Lower leg skin (tissue), 4 donors: ENCODE measurements around the gene CCM2. TPM values are rescaled to one million over a fixed set of nuclear protein-coding genes. Genes with fewer than 3 reads are reported as not detected.

Experiments used
- DNase-seq, 2 donors: peaks; one replicate each; pipeline ENCODE4 v3.0.0-alpha.2; 2019; ENCODE audit warnings: low spot score in 2 of 2
- H3K4me3 ChIP-seq: fragments of 200-600 bp; sonication (generic); 2 replicates; pipeline ENCODE4 v1.5.1; 2017; ENCODE audit warnings: mild to moderate bottlenecking, low read depth; ENCODE audit not compliant: poor library complexity, severe bottlenecking
- POLR2A ChIP-seq, 2 donors: fragments of 450-650 bp; IDR thresholded peaks; one replicate each; pipeline ENCODE4 v1.6.1; 2016 to 2017; ENCODE audit warnings: antibody characterized with exemption in 2 of 2, mild to moderate bottlenecking in 1 of 2, moderate library complexity in 1 of 2
- WGBS, 2 donors: methylation state at CpG; one replicate each; pipeline ENCODE4 v1.1.5; 2018; 5-methylcytosine and 5-hydroxymethylcytosine counted together
- intact Hi-C: fragments of 100-400 bp; cut with DNase I; formaldehyde crosslinking; loops from one replicate; pipeline ENCODE4 v1.15.0; 2023; ENCODE audit warnings: low total_unique reads
- total RNA-seq, 4 donors: library from RNA; depleted of rRNA; stranded (reverse); fragments of >200 nt; gene quantifications; one replicate each; pipeline ENCODE4 v1.1.0, GENCODE V29; 2016
- TF ChIP-seq, protein P1 (sequence below), 3 donors: fragments of 450-650 bp; IDR thresholded peaks; one replicate each; pipeline ENCODE4 v1.5.1; 2016; ENCODE audit warnings: antibody characterized with exemption in 3 of 3, mild to moderate bottlenecking in 3 of 3, moderate library complexity in 2 of 3

CCM2 gene
- total RNA-seq, 4 donors from 2014 or later = 25.1 to 45.7 (median 32.6) TPM

DNA sequence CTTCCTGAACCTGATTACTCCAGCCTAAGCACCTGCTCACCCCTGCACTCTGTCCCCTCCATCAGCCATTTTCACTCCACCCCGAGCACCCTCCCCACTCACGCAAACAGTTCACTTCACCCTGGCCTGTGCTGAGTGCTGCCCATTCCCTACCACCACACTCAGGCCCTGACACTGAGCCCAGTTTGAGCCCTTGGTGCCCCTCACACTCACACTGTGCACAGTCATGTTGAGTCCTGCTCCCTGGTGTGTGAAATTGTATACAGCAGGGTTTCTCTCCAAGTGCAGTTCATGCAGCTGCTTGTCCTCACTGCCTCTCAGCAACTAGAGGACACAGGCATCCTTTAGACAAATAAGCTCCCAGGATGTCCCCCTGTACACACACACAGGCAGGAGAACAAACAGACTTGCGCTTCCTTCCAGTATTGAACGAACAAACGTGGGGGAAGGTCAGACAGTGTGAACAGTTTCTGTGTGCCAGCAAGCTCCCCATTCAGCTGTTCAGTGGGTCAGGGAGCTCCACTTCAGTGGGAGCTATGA is 28.0 kb upstream of the CCM2 start:
- TF ChIP-seq POLR2A (IDR thresholded peaks at IDR 0.05) = no peak
- TF ChIP-seq, protein P1, sequence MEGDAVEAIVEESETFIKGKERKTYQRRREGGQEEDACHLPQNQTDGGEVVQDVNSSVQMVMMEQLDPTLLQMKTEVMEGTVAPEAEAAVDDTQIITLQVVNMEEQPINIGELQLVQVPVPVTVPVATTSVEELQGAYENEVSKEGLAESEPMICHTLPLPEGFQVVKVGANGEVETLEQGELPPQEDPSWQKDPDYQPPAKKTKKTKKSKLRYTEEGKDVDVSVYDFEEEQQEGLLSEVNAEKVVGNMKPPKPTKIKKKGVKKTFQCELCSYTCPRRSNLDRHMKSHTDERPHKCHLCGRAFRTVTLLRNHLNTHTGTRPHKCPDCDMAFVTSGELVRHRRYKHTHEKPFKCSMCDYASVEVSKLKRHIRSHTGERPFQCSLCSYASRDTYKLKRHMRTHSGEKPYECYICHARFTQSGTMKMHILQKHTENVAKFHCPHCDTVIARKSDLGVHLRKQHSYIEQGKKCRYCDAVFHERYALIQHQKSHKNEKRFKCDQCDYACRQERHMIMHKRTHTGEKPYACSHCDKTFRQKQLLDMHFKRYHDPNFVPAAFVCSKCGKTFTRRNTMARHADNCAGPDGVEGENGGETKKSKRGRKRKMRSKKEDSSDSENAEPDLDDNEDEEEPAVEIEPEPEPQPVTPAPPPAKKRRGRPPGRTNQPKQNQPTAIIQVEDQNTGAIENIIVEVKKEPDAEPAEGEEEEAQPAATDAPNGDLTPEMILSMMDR (IDR thresholded peaks at IDR 0.05) = no peak
- no peak for DNase-seq
- H3K4me3 ChIP-seq = no peak overlapping the region
- intact Hi-C loops = no loop called here
- WGBS, 2 donors = 71 to 78% methylated on average over 5 of the region's 5 CpGs

DNA sequence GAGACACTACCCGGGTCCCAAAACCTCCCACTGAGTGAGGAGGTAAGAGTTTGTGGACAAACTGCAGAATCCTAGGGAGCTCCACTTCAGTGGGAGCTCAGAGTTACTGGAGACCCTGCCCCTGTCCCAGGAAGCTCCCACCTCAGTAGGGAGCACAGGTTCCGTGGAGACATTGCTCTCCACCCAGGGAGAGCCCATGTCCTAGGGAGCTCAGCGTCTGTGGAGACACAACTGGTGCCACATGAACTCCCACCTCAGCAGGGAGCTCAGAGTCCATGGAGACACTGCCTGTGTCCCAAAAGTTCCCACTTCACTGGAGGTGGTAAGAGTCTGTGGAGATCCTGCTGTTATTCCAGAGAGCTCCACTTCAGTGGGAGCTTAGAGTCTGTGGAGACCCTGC is 27.4 kb upstream of the CCM2 start:
- DNase-seq = no peak

DNA sequence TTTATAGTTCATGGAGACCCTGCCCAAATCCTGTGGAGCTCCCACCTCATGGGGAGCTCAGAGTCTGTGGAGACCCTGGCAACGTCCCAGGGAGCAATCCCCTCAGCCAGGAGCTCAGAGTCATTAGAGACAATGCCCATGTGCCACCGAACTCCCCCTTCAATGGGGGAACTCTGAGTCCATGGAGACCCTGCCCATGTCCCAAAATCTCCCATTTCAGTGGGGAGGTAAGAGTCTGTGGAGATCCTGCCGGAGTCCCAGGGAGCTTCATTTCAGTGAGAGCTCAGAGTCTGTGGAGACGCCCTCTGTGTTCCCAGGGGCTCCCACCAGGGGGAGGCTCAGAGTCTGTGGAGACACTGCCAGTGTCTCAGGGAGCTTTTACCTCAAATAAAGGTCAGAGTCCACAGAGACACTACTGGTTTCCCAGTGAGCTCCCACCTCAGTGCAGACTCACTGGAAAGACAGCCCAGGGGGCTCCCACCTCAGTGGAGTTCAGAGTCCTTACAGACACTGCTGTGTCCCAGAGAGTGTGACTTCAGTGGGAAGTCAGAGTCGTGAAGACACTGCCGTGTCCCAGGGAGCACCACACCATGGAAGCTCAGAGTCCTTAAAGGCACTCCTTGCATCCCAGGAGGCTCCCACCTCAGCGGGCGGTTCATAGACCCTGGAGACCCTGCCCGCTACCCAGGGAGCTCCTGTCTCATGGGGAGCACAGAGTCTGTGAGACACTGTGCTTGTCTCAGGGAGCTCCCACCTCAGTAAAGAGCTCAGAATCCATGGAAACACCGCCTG is 26.2 kb upstream of the CCM2 start:
- 66 to 74% methylated on average over 7 to 10 of the region's 10 CpGs for WGBS, 2 donors
- TF ChIP-seq, protein P1 (IDR thresholded peaks at IDR 0.05) = no peak
- TF ChIP-seq POLR2A (IDR thresholded peaks at IDR 0.05) = no peak
- no peak for DNase-seq
- H3K4me3 ChIP-seq = no peak overlapping the region
- intact Hi-C loops = no loop called here

More for the DNA sequence above, 27.4 kb upstream of the CCM2 start:
- no peak overlapping the region for H3K4me3 ChIP-seq
- 77 to 93% methylated on average over 3 of the region's 3 CpGs for WGBS, 2 donors
- intact Hi-C loops = no loop called here
- TF ChIP-seq, protein P1 (IDR thresholded peaks at IDR 0.05) = no peak

DNA sequence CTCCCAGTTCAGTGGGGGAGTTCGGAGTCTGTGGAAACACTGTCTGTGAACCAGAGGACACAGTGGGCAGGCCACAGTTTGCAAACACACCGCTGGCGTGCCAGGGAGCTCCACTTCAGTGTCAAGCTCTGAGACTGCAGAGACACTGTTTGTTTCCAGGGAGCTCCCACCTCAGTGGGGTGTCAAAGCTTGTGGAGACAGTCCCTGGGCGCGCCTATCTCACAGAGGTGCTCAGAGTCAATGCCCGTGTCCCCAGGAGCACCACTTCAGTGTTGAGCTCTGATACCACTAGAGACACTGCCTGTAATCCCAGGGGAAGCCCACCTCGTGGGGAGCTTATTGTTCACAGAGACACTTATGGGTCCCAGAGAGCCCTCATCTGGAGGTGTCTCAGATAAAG is 25.5 kb upstream of the CCM2 start:
- no peak overlapping the region for H3K4me3 ChIP-seq
- intact Hi-C loops = no loop called here
- WGBS, 2 donors = 83 to 84% methylated on average over 4 to 7 of the region's 7 CpGs
- DNase-seq = no peak
- TF ChIP-seq, protein P1 (IDR thresholded peaks at IDR 0.05) = no peak
- TF ChIP-seq POLR2A (IDR thresholded peaks at IDR 0.05) = no peak

DNA sequence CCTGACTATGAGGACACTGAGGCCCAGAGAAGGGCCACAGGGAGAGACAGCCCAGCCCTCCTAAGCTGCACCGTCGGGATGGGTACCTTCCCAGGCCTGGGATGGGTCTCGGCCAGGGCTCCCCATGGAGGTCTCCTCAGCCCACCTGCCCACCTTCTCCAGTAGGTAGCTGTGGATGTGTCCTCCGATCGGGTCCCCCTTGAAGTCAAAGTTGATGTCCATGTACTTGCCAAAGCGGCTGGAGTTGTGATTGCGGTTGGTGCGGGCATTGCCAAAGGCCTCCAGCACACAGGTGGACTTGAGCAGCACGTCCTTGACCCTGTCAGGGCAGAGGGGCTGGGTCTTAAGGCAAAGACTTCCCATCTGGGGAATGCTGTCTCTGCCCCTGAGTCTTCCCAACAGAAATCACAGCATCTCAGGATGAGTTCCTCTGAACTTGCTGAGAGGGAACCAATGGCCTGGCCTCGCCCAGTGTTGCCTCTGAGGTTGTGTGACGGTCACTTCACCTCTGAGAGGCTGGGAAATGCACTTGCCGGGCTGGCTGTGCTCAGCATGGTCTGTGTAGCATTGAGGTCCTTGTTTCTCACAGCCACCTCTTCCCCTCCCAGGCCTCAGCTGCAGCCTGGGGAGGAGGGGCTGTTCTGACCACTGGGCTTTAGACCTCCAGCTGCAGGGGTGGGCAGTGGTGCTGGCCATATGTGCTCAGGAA is 24.5 kb upstream of the CCM2 start:
- no peak for TF ChIP-seq POLR2A (IDR thresholded peaks at IDR 0.05)
- TF ChIP-seq, protein P1 (IDR thresholded peaks at IDR 0.05) = no peak
- no peak overlapping the region for H3K4me3 ChIP-seq
- 88 to 92% methylated on average over 9 to 11 of the region's 12 CpGs for WGBS, 2 donors
- DNase-seq = no peak
- intact Hi-C loops = no loop called here
